T-helper 1 cell treated with Interleukin-12 subunit alpha and Interleukin-12 subunit beta and Interleukin-4 antibody, amounts not matched to agents 30 μg/mL and 1 μg/mL, for 36 hours (primary cell): ENCODE measurements around the gene PRPS2.
A peak's percentile ranks its signal among the peaks of the same experiment; 100 is the strongest.

ENCODE experiments used
- H3K27ac Mint-ChIP-seq: one replicate; pipeline ENCODE4 v1.8.0; 2021; ENCODE audit warnings: mild to moderate bottlenecking, mixed read lengths
- H3K27me3 Mint-ChIP-seq: one replicate; pipeline ENCODE4 v1.8.0; 2021; ENCODE audit warnings: low read depth, mixed read lengths
- H3K36me3 Mint-ChIP-seq: one replicate; pipeline ENCODE4 v1.8.0; 2021; ENCODE audit warnings: low read depth, mixed read lengths
- H3K4me1 Mint-ChIP-seq: one replicate; pipeline ENCODE4 v1.8.0; 2021; ENCODE audit warnings: low read depth, mixed read lengths
- H3K4me3 Mint-ChIP-seq: one replicate; pipeline ENCODE4 v1.8.0; 2021; ENCODE audit warnings: mild to moderate bottlenecking, moderate library complexity, mixed read lengths
- H3K9me3 Mint-ChIP-seq: one replicate; pipeline ENCODE4 v1.8.0; 2021; ENCODE audit warnings: mixed read lengths

Gene PRPS2

DNA sequence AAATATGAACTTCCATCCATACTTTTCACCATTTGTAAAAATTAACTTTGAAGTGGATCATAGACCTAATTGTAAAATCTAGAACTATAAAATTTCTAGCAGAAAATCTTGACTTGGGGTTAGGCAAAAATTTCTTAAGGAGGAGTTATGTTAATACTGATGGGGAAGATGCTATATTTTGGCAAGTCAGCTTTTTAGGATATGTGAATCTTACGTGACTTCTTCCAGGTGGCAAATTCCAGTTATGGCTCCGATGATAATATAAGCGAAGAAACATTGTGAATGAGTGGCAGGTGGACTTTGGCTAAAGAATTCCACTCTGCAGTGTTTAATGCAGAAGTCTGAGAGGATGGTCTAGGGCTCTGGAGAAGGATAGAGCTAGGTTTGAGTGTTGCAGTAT, 1.5 kb downstream of the PRPS2 start:
- H3K4me3 Mint-ChIP-seq: peak overlapping the region; percentile 75
- peak overlapping the region; percentile 77 for H3K27ac Mint-ChIP-seq
- H3K27me3 Mint-ChIP-seq: peaks cover 15% of the 10 kb centered on the region
- H3K4me1 Mint-ChIP-seq: peaks cover 29% of the 10 kb centered on the region
- H3K36me3 Mint-ChIP-seq: peaks cover 13% of the 10 kb centered on the region
- H3K9me3 Mint-ChIP-seq: no peaks in the 10 kb centered on the region

DNA sequence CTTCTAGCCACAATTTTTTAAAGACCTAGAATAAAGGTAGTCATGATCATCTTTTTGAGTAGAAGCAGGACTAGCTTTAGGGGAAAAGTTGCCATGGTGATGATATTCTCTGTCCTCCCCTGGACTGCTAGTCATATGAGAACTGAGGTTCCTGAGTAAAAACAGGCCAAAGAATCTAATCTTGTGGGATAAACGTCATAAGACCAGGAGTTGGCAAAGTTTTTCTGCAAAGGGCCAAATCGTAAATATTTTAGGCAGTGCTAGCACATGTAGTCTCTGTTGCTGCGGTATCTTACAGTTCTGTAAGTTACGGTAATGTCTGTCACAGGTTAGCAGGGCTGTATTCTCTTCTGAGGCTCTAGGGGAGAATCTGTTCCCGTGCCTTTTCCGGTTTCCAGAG, 3.4 kb downstream of the PRPS2 start:
- peaks cover 6% of the 10 kb centered on the region for H3K27me3 Mint-ChIP-seq
- peaks cover 31% of the 10 kb centered on the region for H3K4me1 Mint-ChIP-seq
- peaks cover 21% of the 10 kb centered on the region for H3K36me3 Mint-ChIP-seq
- no peak overlapping the region for H3K4me3 Mint-ChIP-seq
- no peak overlapping the region for H3K27ac Mint-ChIP-seq
- H3K9me3 Mint-ChIP-seq: no peaks in the 10 kb centered on the region

DNA sequence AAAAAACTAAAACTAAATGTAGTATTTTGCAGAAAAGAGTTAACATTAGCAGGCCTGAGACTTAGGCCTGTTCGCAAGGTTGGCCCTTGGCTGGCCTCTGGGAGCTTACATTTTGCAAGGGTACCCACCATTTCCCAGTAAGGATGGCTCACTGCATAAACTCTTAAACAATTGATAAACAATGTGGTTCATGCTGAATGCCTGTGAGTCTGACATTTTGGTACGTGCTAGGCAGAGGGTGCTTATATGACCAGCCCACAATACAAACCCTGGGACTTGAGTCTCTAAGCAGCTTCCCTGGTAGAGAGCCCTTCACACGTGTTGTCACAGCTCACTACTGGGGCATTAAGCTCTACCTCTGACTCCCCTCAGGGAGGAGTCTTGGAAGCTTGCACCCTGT, 7.4 kb downstream of the PRPS2 start:
- no peak overlapping the region for H3K27ac Mint-ChIP-seq

DNA sequence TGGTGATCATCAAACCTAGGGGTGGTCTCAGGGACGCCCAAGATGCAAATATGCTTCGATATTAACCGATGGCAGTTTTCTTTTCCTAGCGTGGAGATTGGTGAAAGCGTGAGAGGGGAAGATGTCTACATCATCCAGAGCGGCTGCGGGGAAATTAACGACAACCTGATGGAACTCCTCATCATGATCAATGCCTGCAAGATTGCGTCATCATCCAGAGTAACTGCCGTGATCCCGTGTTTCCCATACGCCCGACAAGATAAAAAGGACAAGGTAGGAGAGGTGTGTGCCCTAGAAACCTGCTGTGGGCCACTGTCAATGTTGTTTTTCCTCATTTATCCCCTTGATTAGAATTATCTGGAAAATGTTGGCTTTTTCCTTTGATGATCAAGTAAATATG, 7.9 kb downstream of the PRPS2 start:
- Mint-ChIP-seq H3K4me3 (no peak overlapping the region), H3K27me3 (no peaks in the 10 kb centered on the region), H3K27ac (peak overlapping the region; percentile 36), H3K9me3 (no peaks in the 10 kb centered on the region), H3K4me1 (peaks cover 25% of the 10 kb centered on the region), H3K36me3 (peaks cover 40% of the 10 kb centered on the region)

More for the DNA sequence above, 7.4 kb downstream of the PRPS2 start:
- no peak overlapping the region for H3K4me3 Mint-ChIP-seq
- H3K9me3 Mint-ChIP-seq: no peaks in the 10 kb centered on the region
- H3K27me3 Mint-ChIP-seq: no peaks in the 10 kb centered on the region
- peaks cover 42% of the 10 kb centered on the region for H3K36me3 Mint-ChIP-seq
- H3K4me1 Mint-ChIP-seq: peaks cover 26% of the 10 kb centered on the region

DNA sequence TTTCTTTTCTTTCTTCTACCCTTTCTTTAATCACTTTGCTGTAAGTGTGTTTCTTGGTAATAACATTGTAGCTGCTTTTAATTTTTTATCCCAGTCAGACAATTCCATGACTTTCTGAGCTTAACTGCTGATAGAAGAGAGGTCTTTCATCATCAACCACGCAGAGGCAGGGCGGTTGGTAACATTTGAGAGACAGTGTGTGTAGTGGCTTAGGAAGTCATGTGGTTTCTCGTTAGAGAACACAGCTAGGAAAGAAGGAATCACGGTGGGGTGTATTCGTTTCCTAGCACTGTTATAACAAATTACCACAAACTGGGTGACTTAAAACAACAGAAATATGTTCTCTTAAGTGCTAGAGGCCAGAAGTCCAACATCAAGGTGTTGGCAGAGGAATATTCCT, 11.5 kb downstream of the PRPS2 start:
- peaks cover 23% of the 10 kb centered on the region for H3K4me1 Mint-ChIP-seq
- no peaks in the 10 kb centered on the region for H3K9me3 Mint-ChIP-seq
- H3K27me3 Mint-ChIP-seq: no peaks in the 10 kb centered on the region
- peak overlapping the region; percentile 85 for H3K27ac Mint-ChIP-seq
- peaks cover 42% of the 10 kb centered on the region for H3K36me3 Mint-ChIP-seq
- H3K4me3 Mint-ChIP-seq: peak overlapping the region; percentile 14

DNA sequence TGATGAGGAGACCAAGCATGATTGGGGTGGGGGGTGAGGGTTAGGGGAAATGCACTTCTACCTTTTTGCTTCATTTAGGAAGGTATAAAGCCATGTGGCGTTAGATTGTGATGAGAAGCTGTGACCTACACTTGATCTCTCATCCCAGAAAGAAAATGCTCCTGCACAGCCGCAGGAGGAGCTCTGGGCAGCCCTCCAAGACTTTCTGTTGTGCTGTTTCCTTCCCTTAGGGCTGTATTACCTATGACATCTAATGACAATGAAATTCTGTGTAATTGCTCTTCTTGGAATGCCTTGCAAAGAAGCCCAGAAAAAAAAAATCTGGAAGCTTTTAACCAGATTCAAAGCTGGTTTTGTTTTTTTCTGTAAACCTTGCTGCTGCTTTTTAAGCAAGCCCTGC, 13.4 kb downstream of the PRPS2 start:
- Mint-ChIP-seq H3K36me3 (peaks cover 45% of the 10 kb centered on the region), H3K4me1 (peaks cover 23% of the 10 kb centered on the region), H3K27ac (no peak overlapping the region), H3K4me3 (no peak overlapping the region), H3K27me3 (no peaks in the 10 kb centered on the region), H3K9me3 (no peaks in the 10 kb centered on the region)

DNA sequence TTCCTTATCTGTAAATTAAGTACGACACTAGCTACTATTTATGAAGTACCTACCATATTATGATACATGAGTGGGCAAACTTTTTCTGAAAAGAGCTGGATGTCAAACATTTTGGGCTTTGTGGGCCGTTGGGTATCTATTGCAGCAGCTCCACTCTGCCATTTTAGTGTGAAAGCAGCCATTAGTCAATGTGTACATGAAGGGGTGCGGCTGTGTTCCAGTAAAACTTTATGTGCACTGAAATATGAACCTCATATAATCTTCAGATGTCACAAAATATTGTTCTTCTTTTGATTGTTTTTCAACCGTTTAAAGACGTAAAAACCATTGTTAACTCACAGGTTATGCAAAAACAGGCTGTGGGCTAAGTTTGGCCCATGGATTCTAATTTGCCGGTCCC, 14.1 kb downstream of the PRPS2 start:
- H3K27ac Mint-ChIP-seq: no peak overlapping the region
- peaks cover 21% of the 10 kb centered on the region for H3K4me1 Mint-ChIP-seq
- no peak overlapping the region for H3K4me3 Mint-ChIP-seq
- H3K9me3 Mint-ChIP-seq: no peaks in the 10 kb centered on the region
- H3K27me3 Mint-ChIP-seq: no peaks in the 10 kb centered on the region
- peaks cover 40% of the 10 kb centered on the region for H3K36me3 Mint-ChIP-seq

DNA sequence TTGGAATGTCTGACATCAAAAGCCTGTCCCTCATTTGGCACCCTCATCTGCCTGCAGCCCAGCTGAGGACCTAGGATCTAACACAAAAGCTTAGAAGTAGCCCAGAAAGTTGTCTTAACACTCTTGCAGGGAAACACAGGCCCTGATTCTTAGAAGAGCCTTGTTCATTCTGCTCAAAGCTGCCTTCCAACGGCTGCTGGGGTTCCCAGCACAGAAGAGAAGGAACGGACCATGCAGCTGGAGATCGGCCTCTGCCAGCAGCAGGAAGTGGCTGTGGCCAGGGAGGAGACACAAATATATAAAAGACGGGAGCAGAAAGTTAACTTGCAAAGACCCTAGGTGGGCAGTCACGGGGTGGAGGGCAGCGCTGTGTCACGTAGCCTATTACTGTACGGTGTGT, 20.4 kb downstream of the PRPS2 start:
- no peaks in the 10 kb centered on the region for H3K9me3 Mint-ChIP-seq
- H3K27me3 Mint-ChIP-seq: no peaks in the 10 kb centered on the region
- H3K4me3 Mint-ChIP-seq: no peak overlapping the region
- peak overlapping the region; percentile 38 for H3K27ac Mint-ChIP-seq
- peaks cover 26% of the 10 kb centered on the region for H3K4me1 Mint-ChIP-seq
- H3K36me3 Mint-ChIP-seq: peaks cover 28% of the 10 kb centered on the region

DNA sequence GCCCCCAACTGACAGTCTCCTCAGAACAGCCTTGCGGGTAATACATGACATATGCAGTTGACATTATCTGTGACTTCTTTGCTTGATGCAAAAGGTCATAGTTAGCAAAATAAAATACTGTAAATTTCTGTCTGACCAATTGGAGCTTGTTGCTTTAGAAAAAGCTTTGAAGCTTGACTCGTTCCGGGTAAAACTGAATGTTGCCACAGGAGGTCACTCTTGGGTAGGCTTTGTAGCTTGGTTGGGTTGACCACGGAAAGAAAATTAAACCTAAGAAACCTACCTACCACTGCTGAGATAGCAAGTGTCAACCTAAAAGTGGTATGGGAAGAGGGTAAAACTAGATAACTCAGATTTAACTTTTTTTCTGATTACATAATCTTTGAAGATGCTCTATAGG, 23.2 kb downstream of the PRPS2 start:
- H3K9me3 Mint-ChIP-seq: no peaks in the 10 kb centered on the region
- H3K27me3 Mint-ChIP-seq: no peaks in the 10 kb centered on the region
- H3K27ac Mint-ChIP-seq: no peak overlapping the region
- peaks cover 20% of the 10 kb centered on the region for H3K36me3 Mint-ChIP-seq
- H3K4me1 Mint-ChIP-seq: peaks cover 23% of the 10 kb centered on the region
- H3K4me3 Mint-ChIP-seq: no peak overlapping the region

DNA sequence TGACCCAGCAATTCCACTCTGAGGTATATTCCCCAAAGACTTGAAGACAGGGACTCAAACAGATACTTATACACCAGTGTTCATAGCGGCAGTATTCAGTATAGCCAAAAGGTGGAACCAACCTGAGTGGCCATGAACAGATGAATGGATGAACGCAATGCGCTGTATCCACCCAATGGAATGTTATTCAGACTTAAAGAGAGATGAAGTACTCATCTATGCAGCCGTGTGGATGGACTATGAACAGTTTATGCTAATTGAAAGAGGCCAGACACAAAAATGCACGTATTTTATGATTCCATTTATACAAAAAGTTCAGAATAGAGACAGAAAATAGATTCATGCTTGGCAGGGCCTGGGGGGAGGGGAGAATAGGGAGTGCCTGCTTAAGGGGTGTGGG, 26.3 kb downstream of the PRPS2 start:
- peaks cover 28% of the 10 kb centered on the region for H3K36me3 Mint-ChIP-seq
- no peaks in the 10 kb centered on the region for H3K27me3 Mint-ChIP-seq
- no peaks in the 10 kb centered on the region for H3K9me3 Mint-ChIP-seq
- H3K4me1 Mint-ChIP-seq: peaks cover 11% of the 10 kb centered on the region
- H3K27ac Mint-ChIP-seq: no peak overlapping the region
- no peak overlapping the region for H3K4me3 Mint-ChIP-seq

DNA sequence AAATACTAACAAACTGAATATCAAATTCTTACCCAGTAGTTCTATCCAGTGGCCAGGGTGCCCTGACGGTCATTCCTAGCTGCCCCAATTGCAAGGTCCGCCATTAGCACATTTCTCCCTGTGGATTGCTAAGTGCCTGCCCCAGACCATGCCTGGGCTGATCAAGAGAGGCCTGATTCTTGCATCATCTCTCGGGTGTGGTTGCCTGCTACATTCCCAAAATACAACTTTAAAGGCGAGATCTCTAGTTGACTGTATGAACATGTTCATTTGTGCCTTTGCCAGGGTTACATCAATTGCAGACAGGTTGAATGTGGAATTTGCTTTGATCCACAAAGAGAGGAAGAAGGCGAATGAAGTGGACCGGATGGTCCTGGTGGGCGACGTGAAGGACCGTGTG, 28.0 kb downstream of the PRPS2 start:
- Mint-ChIP-seq H3K27me3 (no peaks in the 10 kb centered on the region), H3K36me3 (peaks cover 23% of the 10 kb centered on the region), H3K9me3 (no peaks in the 10 kb centered on the region), H3K4me1 (peaks cover 5% of the 10 kb centered on the region), H3K27ac (no peak overlapping the region), H3K4me3 (no peak overlapping the region)

DNA sequence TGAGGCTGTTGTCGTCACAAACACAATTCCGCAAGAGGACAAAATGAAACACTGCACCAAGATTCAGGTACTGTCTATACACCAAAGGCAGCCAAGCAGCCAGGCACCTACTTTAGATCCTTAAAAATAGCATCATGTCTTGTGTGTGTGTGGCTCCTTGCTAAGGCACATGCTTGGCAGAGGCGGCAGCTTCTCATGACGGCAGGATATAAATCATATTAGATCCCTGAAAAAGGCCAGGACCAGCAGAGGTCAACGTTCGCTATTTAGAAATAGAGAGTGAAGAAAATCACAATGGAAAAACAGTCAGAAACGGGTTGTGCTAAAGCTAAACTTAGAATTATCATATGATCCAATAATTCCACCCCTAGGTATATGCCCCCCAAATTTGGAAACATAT, 29.5 kb downstream of the PRPS2 start:
- no peaks in the 10 kb centered on the region for H3K27me3 Mint-ChIP-seq
- no peak overlapping the region for H3K27ac Mint-ChIP-seq
- peaks cover 30% of the 10 kb centered on the region for H3K36me3 Mint-ChIP-seq
- no peaks in the 10 kb centered on the region for H3K9me3 Mint-ChIP-seq
- no peak overlapping the region for H3K4me3 Mint-ChIP-seq
- peaks cover 2% of the 10 kb centered on the region for H3K4me1 Mint-ChIP-seq

DNA sequence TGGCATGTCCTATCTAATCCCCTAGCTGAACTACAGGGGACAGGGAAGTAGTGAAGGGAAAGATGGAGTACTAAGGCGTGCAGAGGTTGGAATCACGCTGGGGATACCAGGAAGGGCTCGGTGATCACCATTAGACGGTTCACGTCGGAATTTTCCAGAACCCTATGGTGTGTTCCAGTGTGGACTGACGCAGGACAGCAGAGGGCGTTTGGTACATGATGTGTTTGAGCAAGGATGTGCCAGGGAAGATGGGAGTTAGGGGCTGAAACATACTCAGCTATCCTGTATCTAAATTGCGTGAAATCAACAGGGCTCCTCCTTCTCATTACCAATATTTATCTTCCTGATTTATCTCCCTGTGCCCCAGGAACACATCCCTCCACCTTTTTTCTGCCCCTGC, 33.7 kb downstream of the PRPS2 start:
- Mint-ChIP-seq H3K4me1 (peaks cover 2% of the 10 kb centered on the region), H3K27me3 (peaks cover 4% of the 10 kb centered on the region), H3K27ac (no peak overlapping the region), H3K4me3 (no peak overlapping the region), H3K36me3 (peaks cover 22% of the 10 kb centered on the region), H3K9me3 (no peaks in the 10 kb centered on the region)

DNA sequence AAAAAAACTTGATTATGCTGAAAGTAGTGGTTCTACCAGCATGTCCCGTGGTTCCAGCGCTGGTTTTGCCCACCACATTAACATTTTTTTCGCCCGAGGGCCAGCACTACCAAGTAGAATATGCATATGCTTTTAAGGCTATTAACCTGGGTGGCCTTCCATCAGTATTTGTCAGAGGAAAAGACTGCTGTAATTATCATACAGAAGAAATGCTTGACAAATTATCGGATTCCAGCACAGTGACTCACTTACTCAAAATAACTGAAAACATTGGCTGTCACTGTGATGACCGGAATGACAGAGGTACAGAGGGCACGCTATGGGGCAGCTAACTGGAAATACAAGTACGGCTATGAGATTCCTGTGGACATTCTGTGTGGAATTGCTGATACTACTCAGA, 34.6 kb downstream of the PRPS2 start:
- Mint-ChIP-seq H3K9me3 (no peaks in the 10 kb centered on the region), H3K4me3 (no peak overlapping the region), H3K27ac (no peak overlapping the region), H3K4me1 (peaks cover 2% of the 10 kb centered on the region), H3K36me3 (peaks cover 18% of the 10 kb centered on the region), H3K27me3 (peaks cover 4% of the 10 kb centered on the region)

DNA sequence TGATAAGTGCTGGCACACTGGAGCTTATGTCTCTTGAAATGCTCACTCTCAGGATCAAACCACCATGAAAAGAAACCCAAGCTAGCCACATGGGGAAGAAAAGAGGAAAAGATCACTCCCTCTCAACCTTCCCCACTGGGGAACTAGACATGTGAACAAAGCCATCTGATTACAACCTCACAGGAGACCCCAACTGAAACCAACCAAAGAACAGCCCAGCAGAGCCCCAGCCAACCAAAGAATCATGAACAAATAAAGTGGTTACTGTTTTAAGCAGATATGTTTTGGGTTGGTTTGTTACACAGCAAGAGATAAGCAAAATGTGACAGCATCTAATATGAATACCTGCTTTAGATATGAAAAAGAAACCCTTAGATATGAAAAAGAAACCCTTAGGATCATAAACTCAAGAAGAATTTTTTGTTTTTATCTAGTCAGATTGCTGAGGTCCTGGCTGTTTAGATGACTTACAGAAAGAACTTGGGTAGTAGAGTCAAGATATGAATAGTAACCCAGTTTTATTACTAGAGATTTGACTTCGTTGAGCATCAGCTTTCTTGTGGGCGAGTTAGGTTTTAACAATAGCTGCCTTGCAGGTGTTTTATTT, 52.0 kb downstream of the PRPS2 start:
- H3K4me1 Mint-ChIP-seq: peaks cover 10% of the 10 kb centered on the region
- H3K4me3 Mint-ChIP-seq: peak overlapping the region; percentile 65

More for the DNA sequence above, 52.0 kb downstream of the PRPS2 start:
- Mint-ChIP-seq H3K27me3 (no peaks in the 10 kb centered on the region), H3K36me3 (no peaks in the 10 kb centered on the region), H3K9me3 (peaks cover 4% of the 10 kb centered on the region), H3K27ac (peak overlapping the region; percentile 93)
